B cell (primary cell): ENCODE data around the gene SMURF1. TPM values are rescaled to one million over a fixed set of nuclear protein-coding genes. Genes with fewer than 3 reads are reported as not detected.

Experiments used
- ATAC-seq: fragments of 200-7000 bp; cut with Tn5 transposase; one replicate; pipeline ENCODE4 v1.10.0; 2021; ENCODE audit warnings: low read depth, mild to moderate bottlenecking, moderate number of reproducible peaks, moderate library complexity
- CTCF ChIA-PET: fragments of 350-600 bp; sonication (Branson Sonifier 250); formaldehyde crosslinking; loops from one replicate; lab custom pipeline; 2021; ENCODE audit warnings: antibody characterized with exemption, inconsistent platforms; lab: Charles Lee
- POLR2A ChIA-PET: fragments of 350-600 bp; sonication (Branson Sonifier 250); formaldehyde crosslinking; loops from one replicate; lab custom pipeline; 2021; ENCODE audit warnings: antibody characterized with exemption; lab: Charles Lee
- DNase-seq: peaks from one replicate; pipeline ENCODE4 v3.0.0; 2013
- H2AFZ ChIP-seq: 2 replicates; pipeline ENCODE4 v1.6.1; 2012; ENCODE audit warnings: mild to moderate bottlenecking, low read depth, low read length; ENCODE audit not compliant: insufficient read depth, poor library complexity, severe bottlenecking
- H3K27ac ChIP-seq, 2 donors: 1 replicate in 1 of 2; 2 replicates in 1 of 2; pipeline ENCODE4 v1.5.1; 2012 to 2013; ENCODE audit warnings: low read length in 2 of 2, mild to moderate bottlenecking in 2 of 2, moderate library complexity in 1 of 2
- H3K27me3 ChIP-seq, 4 experiments: fragments of 200-600 bp in 1 of 4; sonication (generic) in 1 of 4; replicated peaks in 1 of 4; 1 replicate in 2 of 4; 2 replicates in 2 of 4; pipeline versions ENCODE4 v1.6.1 to v1.7.0; 2013 to 2016; ENCODE audit warnings: low read length in 3 of 4, mild to moderate bottlenecking in 2 of 4, mixed read lengths in 1 of 4, moderate library complexity in 1 of 4; ENCODE audit not compliant: insufficient read depth in 4 of 4, control insufficient read depth in 3 of 4; ENCODE audit errors: control extremely low read depth in 1 of 4
- H3K36me3 ChIP-seq, 2 experiments: replicated peaks in 1 of 2; 1 replicate in 1 of 2; 2 replicates in 1 of 2; pipeline versions ENCODE4 v1.6.1 to v1.7.1; 2013; ENCODE audit warnings: low read length in 1 of 2; ENCODE audit not compliant: insufficient read depth in 2 of 2, control insufficient read depth in 1 of 2; ENCODE audit errors: control extremely low read depth in 1 of 2, extremely low read depth in 1 of 2
- H3K4me1 ChIP-seq, 2 donors: fragments of 200-600 bp in 1 of 2; sonication (generic) in 1 of 2; 1 replicate in 1 of 2; 2 replicates in 1 of 2; pipeline versions ENCODE4 v1.5.1 to v1.6.1; 2013 to 2017; ENCODE audit warnings: low read length in 2 of 2; ENCODE audit not compliant: control insufficient read depth in 2 of 2, insufficient read depth in 2 of 2
- H3K4me2 ChIP-seq: replicated peaks from 2 replicates; pipeline ENCODE3; 2012; ENCODE audit warnings: mild to moderate bottlenecking, low read depth, low read length; ENCODE audit not compliant: poor library complexity, severe bottlenecking
- H3K4me3 ChIP-seq, 5 experiments: fragments of 200-600 bp in 1 of 5; sonication (generic) in 1 of 5; 1 replicate in 3 of 5; 2 replicates in 2 of 5; pipeline versions ENCODE4 v1.5.1 to v1.7.0; 2011 to 2016; ENCODE audit warnings: low read length in 4 of 5, mild to moderate bottlenecking in 4 of 5, low read depth in 2 of 5, control low read depth in 1 of 5, moderate library complexity in 1 of 5; ENCODE audit not compliant: insufficient read depth in 1 of 5; ENCODE audit errors: control extremely low read depth in 1 of 5, extremely low read depth in 1 of 5
- H3K79me2 ChIP-seq: fragments of 200-600 bp; sonication (generic); one replicate; pipeline ENCODE4 v1.6.0; 2016; ENCODE audit warnings: low read length; ENCODE audit not compliant: control insufficient read depth, insufficient read depth
- H3K9ac ChIP-seq: fragments of 200-600 bp; sonication (generic); 2 replicates; pipeline ENCODE4 v1.6.1; 2017; ENCODE audit warnings: mild to moderate bottlenecking, low read length, moderate library complexity
- H3K9me3 ChIP-seq, 3 donors: one replicate each; pipeline versions ENCODE4 v1.6.1 to v1.7.1; 2013; ENCODE audit warnings: low read length in 2 of 3; ENCODE audit not compliant: control insufficient read depth in 2 of 3, insufficient read depth in 1 of 3; ENCODE audit errors: control extremely low read depth in 1 of 3
- H4K20me1 ChIP-seq: 2 replicates; pipeline ENCODE4 v1.6.0; 2012; ENCODE audit warnings: mild to moderate bottlenecking, low read length; ENCODE audit not compliant: insufficient read depth, control insufficient read depth, poor library complexity, severe bottlenecking
- H3K27ac Mint-ChIP-seq: one replicate; pipeline ENCODE4 v1.8.0; 2021; ENCODE audit warnings: mixed read lengths
- H3K27me3 Mint-ChIP-seq: one replicate; pipeline ENCODE4 v1.8.0; 2021; ENCODE audit warnings: mixed read lengths
- H3K4me1 Mint-ChIP-seq: one replicate; pipeline ENCODE4 v1.8.0; 2021; ENCODE audit warnings: mixed read lengths
- H3K4me3 Mint-ChIP-seq: one replicate; pipeline ENCODE4 v1.8.0; 2021; ENCODE audit warnings: mixed read lengths
- H3K9me3 Mint-ChIP-seq: one replicate; pipeline ENCODE4 v1.8.0; 2022; ENCODE audit warnings: mixed read lengths; ENCODE audit not compliant: insufficient read depth
- EZH2 ChIP-seq: IDR thresholded peaks from 2 replicates; pipeline ENCODE4 v1.6.1; 2012; ENCODE audit warnings: borderline replicate concordance, low read depth, mild to moderate bottlenecking, moderate library complexity, low read length; ENCODE audit not compliant: insufficient read depth, poor library complexity, severe bottlenecking
- WGBS: methylation state at CpG from one replicate; pipeline ENCODE4 v1.1.5; 2013; ENCODE audit warnings: missing lambda C conversion rate; ENCODE audit not compliant: insufficient coverage; 5-methylcytosine and 5-hydroxymethylcytosine counted together
- intact Hi-C: fragments of 100-400 bp; cut with micrococcal nuclease; formaldehyde crosslinking; loops from one replicate; pipeline ENCODE4 v1.10.0; 2022
- polyA plus RNA-seq: library from polyadenylated mRNA; depleted of rRNA; stranded (reverse); fragments of >200 nt; gene quantifications from 2 replicates; pipeline ENCODE4 v1.2.3, GENCODE V29; 2012
- total RNA-seq, 2 donors: library from RNA; stranded (reverse); fragments of 120-200 nt in 1 of 2; gene quantifications; 1 replicate in 1 of 2; 2 replicates in 1 of 2; pipeline versions ENCODE4 v1.2.3 to v1.2.4, GENCODE V29; 2013 to 2022
- TF ChIP-seq, protein P1 (sequence below): fragments of 200-600 bp; IDR thresholded peaks from one replicate; pipeline ENCODE4 v1.8.0; 2022; ENCODE audit warnings: antibody characterized with exemption, mild to moderate bottlenecking

SMURF1 gene
- total and polyA plus RNA-seq, 2 donors (not counting 1 experiment from before 2014, with no cell fraction given): 7.5 to 28.6 TPM

DNA sequence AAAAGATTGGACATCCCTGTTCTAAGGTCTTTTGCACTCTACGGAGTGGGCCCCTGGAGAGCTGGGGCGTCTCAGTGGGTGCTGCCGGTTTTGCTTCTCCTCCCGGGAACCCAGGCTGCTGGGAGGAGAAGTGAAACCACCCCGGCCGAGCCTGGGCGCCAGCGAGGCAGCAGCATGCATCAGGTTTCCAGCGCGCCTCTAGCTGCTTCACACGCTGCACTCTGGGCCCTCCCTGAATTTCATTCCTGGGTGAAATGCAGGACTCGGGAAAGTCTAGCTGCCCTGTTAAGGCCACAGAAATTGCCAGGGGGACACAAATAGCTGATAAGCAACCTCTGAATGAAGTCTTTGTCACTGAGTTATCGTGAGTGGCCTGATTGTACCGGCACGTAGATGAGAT lies 138.1 kb downstream of the SMURF1 start:
- H3K27ac ChIP-seq: no peak overlapping the region
- no peak for TF ChIP-seq EZH2
- TF ChIP-seq, protein P1, sequence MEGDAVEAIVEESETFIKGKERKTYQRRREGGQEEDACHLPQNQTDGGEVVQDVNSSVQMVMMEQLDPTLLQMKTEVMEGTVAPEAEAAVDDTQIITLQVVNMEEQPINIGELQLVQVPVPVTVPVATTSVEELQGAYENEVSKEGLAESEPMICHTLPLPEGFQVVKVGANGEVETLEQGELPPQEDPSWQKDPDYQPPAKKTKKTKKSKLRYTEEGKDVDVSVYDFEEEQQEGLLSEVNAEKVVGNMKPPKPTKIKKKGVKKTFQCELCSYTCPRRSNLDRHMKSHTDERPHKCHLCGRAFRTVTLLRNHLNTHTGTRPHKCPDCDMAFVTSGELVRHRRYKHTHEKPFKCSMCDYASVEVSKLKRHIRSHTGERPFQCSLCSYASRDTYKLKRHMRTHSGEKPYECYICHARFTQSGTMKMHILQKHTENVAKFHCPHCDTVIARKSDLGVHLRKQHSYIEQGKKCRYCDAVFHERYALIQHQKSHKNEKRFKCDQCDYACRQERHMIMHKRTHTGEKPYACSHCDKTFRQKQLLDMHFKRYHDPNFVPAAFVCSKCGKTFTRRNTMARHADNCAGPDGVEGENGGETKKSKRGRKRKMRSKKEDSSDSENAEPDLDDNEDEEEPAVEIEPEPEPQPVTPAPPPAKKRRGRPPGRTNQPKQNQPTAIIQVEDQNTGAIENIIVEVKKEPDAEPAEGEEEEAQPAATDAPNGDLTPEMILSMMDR: no peak
- H3K4me3 ChIP-seq: no peak overlapping the region
- no peaks in the 10 kb centered on the region for H4K20me1 ChIP-seq
- ATAC-seq (peak; percentile 58), DNase-seq (peak; percentile 27)
- intact Hi-C loops: no loop called here
- H3K79me2 ChIP-seq: no peaks in the 10 kb centered on the region
- Mint-ChIP-seq H3K9me3 (no peaks in the 10 kb centered on the region), H3K4me1 (peaks cover 7% of the 10 kb centered on the region), H3K27ac (no peak overlapping the region), H3K27me3 (no peaks in the 10 kb centered on the region), H3K4me3 (no peak overlapping the region)
- no peaks in the 10 kb centered on the region for H3K27me3 ChIP-seq
- CTCF ChIA-PET: interaction anchor here (1.0 kb wide), 1 partner anchor 17 kb away, joined by 4 read pairs; no protein-coding TSS in a partner anchor
- POLR2A ChIA-PET: no interaction called here
- H3K4me1 ChIP-seq: no peaks in the 10 kb centered on the region
- 73% methylated on average over 13 of the region's 15 CpGs for WGBS
- H3K36me3 ChIP-seq: peaks cover 0 to 70% of the 10 kb centered on the region in 2 experiments
- H2AFZ ChIP-seq: no peak overlapping the region
- H3K4me2 ChIP-seq: no peak overlapping the region
- no peak overlapping the region for H3K9ac ChIP-seq
- H3K9me3 ChIP-seq: no peaks in the 10 kb centered on the region

DNA sequence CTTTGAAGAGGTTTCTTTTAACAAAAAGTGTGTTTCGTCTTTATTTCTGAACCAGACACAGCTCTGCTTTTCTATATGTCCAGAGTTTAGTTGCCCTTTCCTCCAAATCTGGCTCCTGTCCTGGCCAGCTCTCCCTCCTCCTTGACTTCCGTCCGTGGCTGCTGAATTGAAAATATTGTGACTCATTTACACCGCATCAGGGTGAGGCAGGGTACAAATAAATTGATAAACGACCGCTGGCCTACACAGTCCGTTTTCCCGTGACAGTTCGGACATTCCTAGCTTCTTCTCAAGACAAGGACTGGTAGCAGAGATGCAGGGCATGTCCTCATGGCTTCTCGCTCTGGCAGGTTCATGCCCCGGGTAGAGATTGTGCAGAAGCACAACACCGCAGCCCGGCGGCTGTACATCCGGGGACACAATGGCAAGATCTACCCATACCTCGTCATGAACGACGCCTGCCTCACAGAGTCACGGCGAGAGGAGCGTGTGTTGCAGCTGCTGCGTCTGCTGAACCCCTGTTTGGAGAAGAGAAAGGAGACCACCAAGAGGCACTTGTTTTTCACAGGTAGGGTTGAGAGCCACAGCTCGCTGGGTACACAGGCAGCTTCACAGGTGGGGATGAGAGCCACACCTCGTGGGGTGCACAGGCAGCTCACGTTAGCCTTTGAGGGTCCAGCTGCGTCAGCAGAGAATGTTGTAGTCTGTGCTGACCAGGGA lies 139.0 kb downstream of the SMURF1 start:
- no peak overlapping the region for H3K4me2 ChIP-seq
- ChIA-PET CTCF (no interaction called here), POLR2A (no interaction called here)
- intact Hi-C loops: no loop called here
- no peak overlapping the region for H3K27ac ChIP-seq
- no peaks in the 10 kb centered on the region for H3K27me3 Mint-ChIP-seq
- no peak overlapping the region for H3K4me3 ChIP-seq
- H3K9ac ChIP-seq: no peak overlapping the region
- no peaks in the 10 kb centered on the region for H3K4me1 ChIP-seq
- DNase-seq (no peak), ATAC-seq (no peak)
- TF ChIP-seq, protein P1: no peak
- TF ChIP-seq EZH2: no peak
- H3K27ac Mint-ChIP-seq: peak overlapping the region; percentile 46
- peaks cover 7% of the 10 kb centered on the region for H3K4me1 Mint-ChIP-seq
- no peaks in the 10 kb centered on the region for H3K9me3 ChIP-seq
- H3K27me3 ChIP-seq: no peaks in the 10 kb centered on the region
- no peaks in the 10 kb centered on the region for H3K9me3 Mint-ChIP-seq
- H3K36me3 ChIP-seq: peaks cover 0 to 68% of the 10 kb centered on the region in 2 experiments
- no peaks in the 10 kb centered on the region for H4K20me1 ChIP-seq
- H3K4me3 Mint-ChIP-seq: no peak overlapping the region
- H2AFZ ChIP-seq: no peak overlapping the region
- WGBS: over 99% methylated on average over 24 of the region's 26 CpGs
- no peaks in the 10 kb centered on the region for H3K79me2 ChIP-seq
